Esophagus (tissue), 2 donors: ENCODE measurements around the gene STRADA. TPM values are rescaled to one million over a fixed set of nuclear protein-coding genes. Genes with fewer than 3 reads are reported as not detected.

Source experiments
- H3K27ac ChIP-seq, 2 donors: one replicate each; pipeline ENCODE4 v1.5.1; 2013; ENCODE audit warnings: low read depth in 2 of 2, mild to moderate bottlenecking in 2 of 2, inconsistent platforms in 1 of 2, low read length in 1 of 2, moderate library complexity in 1 of 2
- H3K27me3 ChIP-seq, 2 donors: one replicate each; pipeline ENCODE4 v1.6.1; 2013; ENCODE audit warnings: low read length in 2 of 2, control low read depth in 1 of 2, mild to moderate bottlenecking in 1 of 2; ENCODE audit not compliant: insufficient read depth in 2 of 2, control insufficient read depth in 1 of 2
- H3K36me3 ChIP-seq, 2 donors: one replicate each; pipeline ENCODE4 v1.6.1; 2013; ENCODE audit warnings: low read length in 1 of 2; ENCODE audit not compliant: control insufficient read depth in 2 of 2, insufficient read depth in 2 of 2
- H3K4me1 ChIP-seq, 2 donors: one replicate each; pipeline ENCODE4 v1.6.1; 2013; ENCODE audit warnings: low read length in 1 of 2; ENCODE audit not compliant: control insufficient read depth in 2 of 2, insufficient read depth in 2 of 2
- H3K4me3 ChIP-seq, 2 donors: one replicate each; pipeline ENCODE4 v1.5.1; 2013; ENCODE audit warnings: low read length in 2 of 2, mild to moderate bottlenecking in 2 of 2, low read depth in 1 of 2, moderate library complexity in 1 of 2
- H3K9me3 ChIP-seq, 2 donors: one replicate each; pipeline ENCODE4 v1.6.1; 2013; ENCODE audit warnings: mild to moderate bottlenecking in 2 of 2, low read depth in 1 of 2, low read length in 1 of 2, moderate library complexity in 1 of 2; ENCODE audit not compliant: control insufficient read depth in 2 of 2, insufficient read depth in 1 of 2
- WGBS, 2 donors: extraction: QIAGEN DNeasy Blood & Tissue Kit; methylation state at CpG; one replicate each; pipeline ENCODE4 v1.1.7; 2013; 5-methylcytosine and 5-hydroxymethylcytosine counted together
- polyA plus RNA-seq, 2 donors: library from polyadenylated mRNA; stranded (reverse); fragments of 200-250 nt; gene quantifications; one replicate each; pipeline ENCODE4 v1.2.3, GENCODE V29; 2013
- donor health status: healthy with polysubstance abuse.
- donor health status: Bipolar disorder and iron deficiency.

The STRADA gene
- polyA plus RNA-seq, 2 donors = 15.5 to 17.2 TPM

DNA sequence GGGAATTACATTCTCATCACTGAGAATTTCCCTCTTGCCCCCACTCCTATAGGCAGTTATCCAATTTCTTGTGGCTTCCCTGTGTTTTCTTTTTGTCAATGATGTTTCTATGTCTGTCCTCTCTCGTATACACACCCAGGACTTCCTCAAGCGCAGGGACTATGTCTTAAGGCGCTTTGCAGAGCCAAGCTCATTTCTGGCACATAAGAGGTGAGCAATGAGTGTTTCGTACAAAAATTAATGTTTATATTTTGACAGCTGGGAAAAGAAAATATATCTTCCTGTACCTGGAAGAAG, 33.3 kb upstream of the STRADA start:
- Histone ChIP-seq H3K36me3 (peaks cover 0 to 2% of the 10 kb centered on the region in 2 donors), H3K4me1 (peaks cover 0 to 2% of the 10 kb centered on the region in 2 donors), H3K27me3 (no peaks in the 10 kb centered on the region), H3K4me3 (peak overlapping the region; percentile 89), H3K9me3 (no peaks in the 10 kb centered on the region), H3K27ac (peak overlapping the region; percentile 98 to 99)
- WGBS, 2 donors = 0 to 3% methylated on average over 4 of the region's 4 CpGs

DNA sequence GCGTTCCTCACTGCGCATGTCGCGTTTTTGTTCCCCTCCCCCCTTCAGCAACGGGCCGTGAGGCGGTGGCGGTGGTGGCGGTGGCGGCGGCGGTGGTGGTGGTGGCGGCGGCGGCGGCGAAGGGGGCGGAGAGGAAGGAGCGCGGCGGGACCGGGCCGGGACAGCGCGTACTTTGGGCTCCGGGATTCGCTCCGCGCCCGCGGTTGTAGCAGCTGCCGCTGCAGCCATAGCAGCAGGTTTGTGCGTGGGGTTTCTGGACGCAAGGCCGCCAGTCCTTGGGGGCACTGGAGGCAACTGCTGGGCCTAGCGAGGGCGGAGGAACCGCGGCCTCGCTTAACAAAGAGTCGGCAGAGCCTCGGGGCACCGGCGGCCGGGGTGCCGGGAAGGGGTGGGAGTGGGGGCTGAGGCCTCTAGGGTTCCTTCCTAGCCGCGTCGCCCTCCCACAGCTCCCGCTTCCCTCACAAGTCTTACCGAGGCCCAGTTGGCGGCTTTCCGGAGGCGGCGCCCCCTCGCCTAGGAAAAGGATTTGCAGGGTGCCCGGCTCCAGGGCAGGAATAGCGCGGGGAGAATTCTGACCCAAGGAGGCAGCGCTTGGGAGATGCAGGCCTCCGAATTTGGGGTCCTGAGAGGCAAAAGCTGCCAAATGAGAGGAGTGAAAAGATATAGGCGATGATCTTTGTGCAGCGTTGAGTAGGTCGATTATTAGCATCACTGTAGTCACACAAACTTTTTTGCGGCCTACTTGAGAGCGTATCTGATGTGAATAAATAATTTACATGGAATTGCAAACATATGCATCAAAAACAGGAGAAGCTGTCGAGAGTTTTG, 32.8 kb upstream of the STRADA start, which contains the start of gene DDX42:
DDX42 (plus strand) TSS at position 30 of the 828 bp plus-strand sequence. CDS start 12,880 bp downstream, outside the sequence.
- Histone ChIP-seq H3K27ac (peak within 1 kb of the TSS; percentile 98 to 99), H3K36me3 (peaks cover 0 to 2% of the 10 kb centered on the region in 2 donors), H3K4me3 (peak within 1 kb of the TSS; percentile 89), H3K27me3 (no peaks in the 10 kb centered on the region), H3K4me1 (peaks cover 0 to 2% of the 10 kb centered on the region in 2 donors), H3K9me3 (no peaks in the 10 kb centered on the region)
- WGBS, 2 donors = 0 to 1% methylated on average over 57 to 64 of the region's 67 CpGs

DNA sequence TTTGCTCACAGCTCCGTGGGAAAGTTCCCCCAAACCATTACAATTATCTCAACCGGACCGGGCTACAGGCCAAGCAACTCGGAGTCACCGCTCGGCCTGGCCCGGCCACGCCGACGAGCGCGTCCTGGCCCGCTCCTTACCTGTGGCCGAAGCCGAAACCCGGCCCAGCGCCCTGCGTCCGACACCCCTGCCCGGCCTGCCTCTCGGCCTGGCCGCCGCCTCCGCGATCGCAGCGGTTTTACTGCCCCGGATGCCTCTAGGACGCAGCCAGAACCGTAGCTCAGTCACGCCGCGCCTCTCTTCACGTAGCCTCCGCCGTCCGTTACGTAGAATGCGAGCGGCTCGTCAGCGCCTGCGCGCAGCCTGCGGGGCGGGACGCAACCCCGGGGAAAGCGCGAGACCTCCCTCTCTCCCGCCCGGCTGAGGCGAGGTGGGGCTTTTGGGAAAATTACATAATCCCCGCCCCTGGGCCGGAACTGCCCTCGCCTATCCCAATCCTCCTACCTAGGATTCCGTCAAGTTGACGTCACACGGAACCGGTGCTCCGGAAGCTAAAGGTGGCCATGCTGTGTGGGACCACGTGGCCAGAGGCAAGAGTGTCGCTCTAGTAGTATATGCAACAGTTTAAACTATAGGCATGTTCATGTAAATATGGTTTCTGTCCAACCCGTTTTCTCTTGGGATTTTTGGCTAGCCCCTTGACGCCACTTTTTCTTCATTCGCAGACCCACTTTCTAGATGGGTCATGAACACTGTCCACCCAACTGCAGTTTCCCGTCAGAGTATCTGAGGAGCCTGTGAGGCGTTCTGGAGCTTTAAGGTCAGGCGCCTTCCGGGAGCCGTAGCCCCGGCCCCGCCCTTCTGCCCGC, 31.9 kb upstream of the STRADA start, which contains the start of gene CCDC47:
CCDC47 (minus strand) TSS at position 326 of the 869 bp plus-strand sequence. CDS start 7,422 bp downstream, outside the sequence.
- no peaks in the 10 kb centered on the region for H3K9me3 ChIP-seq
- H3K4me1 ChIP-seq = peaks cover 0 to 2% of the 10 kb centered on the region in 2 donors
- WGBS, 2 donors = 0 to 1% methylated on average over 74 of the region's 74 CpGs

DNA sequence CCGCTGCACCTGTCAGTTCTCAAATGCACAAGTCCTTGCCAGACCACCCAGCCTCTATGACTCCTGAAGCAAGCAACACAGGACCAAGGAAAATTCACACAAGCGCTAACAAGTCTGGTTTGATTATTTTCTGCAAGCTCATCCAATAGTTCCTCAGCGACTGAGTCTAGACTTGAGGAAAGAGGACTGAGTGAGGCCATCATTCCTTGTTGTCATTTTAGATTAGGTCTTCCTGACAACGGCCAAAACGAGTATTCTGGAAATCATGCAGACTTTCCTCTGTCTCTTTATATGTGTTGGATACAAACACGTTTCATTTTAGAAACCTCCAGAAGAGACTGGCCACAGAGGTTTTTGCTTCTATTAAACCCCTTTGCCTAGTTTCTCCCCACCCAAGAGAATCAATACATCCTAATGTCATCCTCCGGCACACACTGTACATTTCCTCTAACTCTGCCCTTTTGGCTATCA, 31.2 kb upstream of the STRADA start:
- Histone ChIP-seq H3K27ac (peak overlapping the region; percentile 98 to 99), H3K4me3 (peak overlapping the region; percentile 89)
- 4 to 5% methylated on average over 7 of the region's 7 CpGs for WGBS, 2 donors

More for the DNA sequence above, 31.9 kb upstream of the STRADA start, which contains the start of gene CCDC47:
- Histone ChIP-seq H3K27me3 (no peaks in the 10 kb centered on the region), H3K36me3 (peaks cover 0 to 2% of the 10 kb centered on the region in 2 donors), H3K27ac (peak within 1 kb of the TSS; percentile 98 to 99), H3K4me3 (peak within 1 kb of the TSS; percentile 89)

DNA sequence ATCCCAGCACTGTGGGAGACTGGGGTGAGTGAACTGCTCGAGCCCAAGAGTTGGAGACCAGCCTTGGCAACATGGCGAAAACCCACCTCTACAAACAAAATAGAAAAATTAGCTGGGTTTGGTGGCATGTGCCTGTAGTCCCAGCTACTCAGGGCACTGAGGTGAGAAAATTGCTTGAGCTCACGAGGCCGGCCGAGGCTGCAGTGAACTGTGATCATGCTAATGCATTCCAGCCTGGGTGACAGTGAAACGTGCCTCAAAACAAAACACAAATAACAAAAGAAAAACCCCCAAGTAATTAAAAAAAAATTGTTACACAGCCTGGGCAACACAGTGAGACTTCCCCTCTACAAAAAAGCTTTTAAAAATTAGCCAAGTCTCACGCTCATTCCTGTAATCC, 26.8 kb upstream of the STRADA start:
- H3K4me1 ChIP-seq = no peaks in the 10 kb centered on the region
- no peaks in the 10 kb centered on the region for H3K27me3 ChIP-seq
- H3K27ac ChIP-seq = no peak overlapping the region
- H3K4me3 ChIP-seq = no peak overlapping the region
- H3K36me3 ChIP-seq = peaks cover 0 to under 1% of the 10 kb centered on the region in 2 donors
- WGBS, 2 donors = 88 to 91% methylated on average over 7 of the region's 7 CpGs
- no peaks in the 10 kb centered on the region for H3K9me3 ChIP-seq

More for the DNA sequence above, 31.2 kb upstream of the STRADA start:
- Histone ChIP-seq H3K27me3 (no peaks in the 10 kb centered on the region), H3K36me3 (peaks cover 0 to 2% of the 10 kb centered on the region in 2 donors), H3K9me3 (no peaks in the 10 kb centered on the region), H3K4me1 (peaks cover 0 to 2% of the 10 kb centered on the region in 2 donors)

DNA sequence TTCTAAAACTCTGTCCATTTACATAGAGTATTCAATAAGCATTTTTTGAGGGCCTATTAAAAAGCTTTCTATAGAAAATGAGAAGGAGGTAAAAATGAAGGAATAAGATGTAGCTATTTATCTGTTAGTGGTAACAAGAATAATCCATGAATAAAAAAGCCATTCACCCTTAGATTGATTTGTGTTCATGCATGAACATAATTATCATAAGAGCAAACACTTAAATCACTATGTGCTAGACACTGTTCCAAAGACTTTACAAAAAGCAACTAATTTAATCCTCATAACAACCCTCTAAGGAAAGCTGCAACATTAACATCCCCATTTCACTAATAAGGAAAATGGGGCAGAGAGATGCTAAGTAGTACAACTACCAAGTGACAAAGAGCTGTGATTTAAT, 25.2 kb upstream of the STRADA start:
- Histone ChIP-seq H3K27me3 (no peaks in the 10 kb centered on the region), H3K27ac (no peak overlapping the region), H3K9me3 (no peaks in the 10 kb centered on the region), H3K36me3 (peaks cover 3 to 7% of the 10 kb centered on the region in 2 donors), H3K4me1 (no peaks in the 10 kb centered on the region), H3K4me3 (no peak overlapping the region)

DNA sequence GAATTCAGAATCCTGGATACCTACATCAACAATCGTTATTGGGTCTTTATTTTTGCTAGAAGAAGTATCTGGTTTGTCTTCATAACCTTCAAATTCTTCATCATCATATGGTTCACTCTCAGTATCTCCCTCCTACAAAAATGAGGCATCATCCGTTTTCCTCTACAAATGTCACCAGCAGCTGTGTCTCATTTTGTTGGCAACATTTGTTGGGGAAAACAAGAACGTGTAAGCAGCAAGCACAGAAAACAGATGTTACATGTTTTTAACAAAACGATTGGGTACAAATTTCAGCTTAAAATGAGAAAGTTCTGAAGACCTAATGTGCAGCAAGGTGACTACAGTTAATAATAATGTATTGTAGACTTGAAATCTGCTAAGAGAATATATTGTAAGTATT, 23.1 kb upstream of the STRADA start:
- no peaks in the 10 kb centered on the region for H3K4me1 ChIP-seq
- H3K9me3 ChIP-seq = no peaks in the 10 kb centered on the region
- no peak overlapping the region for H3K4me3 ChIP-seq
- no peak overlapping the region for H3K27ac ChIP-seq
- H3K27me3 ChIP-seq = no peaks in the 10 kb centered on the region
- H3K36me3 ChIP-seq = peaks cover 5 to 10% of the 10 kb centered on the region in 2 donors
- WGBS, 2 donors = 69 to 76% methylated on average over 4 of the region's 4 CpGs

DNA sequence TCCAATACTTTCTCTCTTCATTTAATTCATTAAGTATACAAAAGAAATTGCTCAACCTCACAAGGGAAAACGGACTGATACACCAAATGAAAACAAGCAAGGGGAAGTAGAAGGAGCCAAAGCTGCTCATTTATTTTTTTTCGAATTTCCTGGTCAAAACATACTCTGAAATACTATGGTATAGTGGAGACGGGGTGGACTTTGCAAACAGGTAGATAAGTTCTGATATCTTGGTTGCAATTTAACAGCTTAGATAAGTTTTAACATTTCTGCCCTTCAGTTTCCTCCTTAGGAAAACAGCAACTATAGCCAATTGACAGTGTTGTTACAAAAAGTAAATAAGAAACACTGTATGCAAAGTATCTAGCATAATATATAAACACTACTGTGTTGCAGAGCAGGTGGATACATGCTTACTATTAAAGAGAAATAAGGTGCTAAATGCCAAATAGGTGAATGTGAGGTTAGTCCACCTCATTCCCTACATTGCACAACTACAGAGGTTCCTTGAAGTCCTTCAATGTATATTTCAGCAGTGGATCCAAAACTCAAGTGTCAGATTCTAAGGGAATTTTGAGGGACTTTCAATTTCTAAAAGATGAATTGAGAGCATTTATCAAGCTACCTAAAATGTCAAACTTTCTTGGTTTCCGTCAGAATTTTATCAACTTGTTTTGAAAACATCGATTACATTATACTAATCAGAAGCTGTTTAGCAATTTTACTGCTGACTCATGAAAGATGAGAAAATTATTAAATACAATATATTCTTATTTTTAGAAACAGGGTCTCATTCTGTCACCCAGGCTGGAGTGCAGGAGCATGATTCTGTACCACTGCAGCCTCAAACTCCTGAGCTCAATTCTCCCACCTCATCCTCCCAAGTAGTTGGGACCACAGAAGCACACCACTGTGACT, 20.8 kb upstream of the STRADA start:
- no peaks in the 10 kb centered on the region for H3K9me3 ChIP-seq
- peaks cover 5 to 10% of the 10 kb centered on the region in 2 donors for H3K36me3 ChIP-seq
- H3K27me3 ChIP-seq = no peaks in the 10 kb centered on the region
- no peak overlapping the region for H3K27ac ChIP-seq
- H3K4me1 ChIP-seq = no peaks in the 10 kb centered on the region
- WGBS, 2 donors = 68 to 82% methylated on average over 5 of the region's 5 CpGs
- no peak overlapping the region for H3K4me3 ChIP-seq
